PC-3 (cell line): Measurements from ENCODE around the gene MARCHF3. TPM values are rescaled to one million over a fixed set of nuclear protein-coding genes. Genes with fewer than 3 reads are reported as not detected.

Experiments used
- ATAC-seq: fragments of 200-7000 bp; cut with Tn5 transposase; 2 replicates; pipeline ENCODE4 v1.9.1; 2020; ENCODE audit warnings: mild to moderate bottlenecking, moderate library complexity
- BruUV-seq: library from RNA; stranded (reverse); fragments of 400-500 nt; replicated peaks from 2 replicates; lab custom pipeline; 2021; lab: Mats Ljungman, UMichigan
- CTCF ChIA-PET: fragments of 300-600 bp; sonication (Branson Sonifier 250); formaldehyde crosslinking; loops from one replicate; lab custom pipeline; 2022; ENCODE audit warnings: antibody characterized with exemption; lab: Charles Lee
- POLR2A ChIA-PET: fragments of 300-600 bp; sonication (Branson Sonifier 250); formaldehyde crosslinking; loops from one replicate; lab custom pipeline; 2022; ENCODE audit warnings: antibody characterized with exemption; ENCODE audit not compliant: unreplicated experiment; lab: Charles Lee
- DNase-seq: peaks from one replicate; pipeline ENCODE4 v3.0.0-alpha.2; 2015
- H2AFZ ChIP-seq: fragments of 300-600 bp; sonication (generic); 2 replicates; pipeline ENCODE4 v1.6.0; 2016; ENCODE audit warnings: antibody characterized with exemption, low read length
- H3F3A ChIP-seq: fragments of 300-600 bp; sonication (generic); one replicate; pipeline ENCODE4 v1.6.0; 2017; ENCODE audit warnings: antibody characterized with exemption, low read length, control low read depth, mild to moderate bottlenecking; ENCODE audit not compliant: unreplicated experiment
- H3K27ac ChIP-seq: fragments of 300-600 bp; sonication (generic); 2 replicates; pipeline ENCODE4 v1.5.1; 2016; ENCODE audit warnings: mild to moderate bottlenecking, low read length
- H3K27me3 ChIP-seq: fragments of 300-600 bp; sonication (generic); 2 replicates; pipeline ENCODE4 v1.6.1; 2016; ENCODE audit warnings: low read length, mixed read lengths
- H3K36me3 ChIP-seq: fragments of 300-600 bp; sonication (generic); 2 replicates; pipeline ENCODE4 v1.6.1; 2016; ENCODE audit warnings: low read depth, mixed run types, low read length, mixed read lengths
- H3K4me1 ChIP-seq: fragments of 300-600 bp; sonication (generic); 2 replicates; pipeline ENCODE4 v1.5.1; 2016; ENCODE audit warnings: low read length; ENCODE audit not compliant: insufficient read depth
- H3K4me2 ChIP-seq: fragments of 300-600 bp; sonication (generic); 2 replicates; pipeline ENCODE4 v1.6.0; 2016; ENCODE audit warnings: low read length
- H3K4me3 ChIP-seq: fragments of 300-600 bp; sonication (generic); 2 replicates; pipeline ENCODE4 v1.5.1; 2016; ENCODE audit warnings: mild to moderate bottlenecking, low read length, mixed read lengths
- H3K79me2 ChIP-seq: fragments of 300-600 bp; sonication (generic); 2 replicates; pipeline ENCODE4 v1.6.1; 2017; ENCODE audit warnings: low read length, mixed read lengths
- H3K9ac ChIP-seq: fragments of 300-600 bp; sonication (generic); 2 replicates; pipeline ENCODE4 v1.6.0; 2016; ENCODE audit warnings: mild to moderate bottlenecking, low read length
- H3K9me2 ChIP-seq: fragments of 300-600 bp; sonication (generic); replicated peaks from 2 replicates; pipeline ENCODE4 v1.6.1; 2016; ENCODE audit warnings: mixed run types, low read length, mixed read lengths
- H3K9me3 ChIP-seq: fragments of 300-600 bp; sonication (generic); 2 replicates; pipeline ENCODE4 v1.6.1; 2016; ENCODE audit warnings: low read length, mixed read lengths
- H4K20me1 ChIP-seq: fragments of 300-600 bp; sonication (generic); 2 replicates; pipeline ENCODE4 v1.6.1; 2016; ENCODE audit warnings: low read length, mixed read lengths
- EZH2 ChIP-seq: fragments of 300-600 bp; sonication (generic); IDR thresholded peaks from one replicate; pipeline ENCODE4 v1.6.1; 2017; ENCODE audit warnings: antibody characterized with exemption, mild to moderate bottlenecking, low read length; ENCODE audit not compliant: unreplicated experiment
- EZH2phosphoT487 ChIP-seq: fragments of 300-600 bp; sonication (generic); IDR thresholded peaks from 2 replicates; pipeline ENCODE4 v1.6.1; 2018; ENCODE audit warnings: mild to moderate bottlenecking, antibody characterized with exemption, low read length, borderline replicate concordance
- intact Hi-C: fragments of 100-400 bp; cut with micrococcal nuclease; formaldehyde crosslinking; loops from 2 replicates; pipeline ENCODE4 v1.9.0; 2023
- total RNA-seq: library from RNA; depleted of rRNA; stranded (reverse); fragments of >200 nt; gene quantifications from 2 replicates; pipeline ENCODE4 v1.2.3, GENCODE V29; 2014
- TF ChIP-seq, protein P1 (sequence below): fragments of 300-600 bp; sonication (generic); conservative IDR thresholded peaks from 2 replicates; pipeline ENCODE4 v1.5.1; 2017; ENCODE audit warnings: antibody characterized with exemption, low read depth, mild to moderate bottlenecking, low read length

MARCHF3 gene
- total RNA-seq, 1 experiment from 2014 or later, result 2.5 TPM

DNA sequence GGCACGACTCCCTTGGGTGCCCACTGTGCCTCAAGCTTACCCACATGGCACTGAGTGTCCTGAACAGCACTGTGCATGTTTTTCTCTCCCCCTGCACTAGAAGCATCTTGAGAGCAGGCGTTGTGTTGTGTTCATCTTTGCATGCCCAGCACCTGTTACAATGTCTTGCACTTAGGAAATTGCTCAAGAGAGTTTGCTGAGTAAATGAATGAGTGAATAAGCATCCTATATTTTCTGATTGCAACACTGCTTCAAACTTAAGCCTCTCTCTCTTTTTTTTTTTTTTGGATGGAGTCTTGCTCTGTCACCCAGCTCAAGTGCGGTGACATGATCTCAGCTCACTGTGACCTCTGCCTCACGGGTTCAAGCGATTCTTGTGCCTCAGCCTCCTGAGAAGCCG is 158.9 kb downstream of the MARCHF3 start:
- BruUV-seq, result no TSS peak
- no peak overlapping the region for H3K9ac ChIP-seq
- no peak overlapping the region for H3K27ac ChIP-seq
- H2AFZ ChIP-seq, result no peak overlapping the region
- DNase-seq (no peak), ATAC-seq (no peak)
- H3K36me3 ChIP-seq, result no peaks in the 10 kb centered on the region
- no peaks in the 10 kb centered on the region for H3K9me3 ChIP-seq
- no peaks in the 10 kb centered on the region for H3K79me2 ChIP-seq
- POLR2A ChIA-PET, result no interaction called here
- H4K20me1 ChIP-seq, result no peaks in the 10 kb centered on the region
- no peaks in the 10 kb centered on the region for H3K4me1 ChIP-seq
- no peak overlapping the region for H3K4me2 ChIP-seq
- no peaks in the 10 kb centered on the region for H3F3A ChIP-seq
- H3K27me3 ChIP-seq, result no peaks in the 10 kb centered on the region
- TF ChIP-seq EZH2phosphoT487 (no peak), EZH2 (no peak)
- TF ChIP-seq, protein P1, sequence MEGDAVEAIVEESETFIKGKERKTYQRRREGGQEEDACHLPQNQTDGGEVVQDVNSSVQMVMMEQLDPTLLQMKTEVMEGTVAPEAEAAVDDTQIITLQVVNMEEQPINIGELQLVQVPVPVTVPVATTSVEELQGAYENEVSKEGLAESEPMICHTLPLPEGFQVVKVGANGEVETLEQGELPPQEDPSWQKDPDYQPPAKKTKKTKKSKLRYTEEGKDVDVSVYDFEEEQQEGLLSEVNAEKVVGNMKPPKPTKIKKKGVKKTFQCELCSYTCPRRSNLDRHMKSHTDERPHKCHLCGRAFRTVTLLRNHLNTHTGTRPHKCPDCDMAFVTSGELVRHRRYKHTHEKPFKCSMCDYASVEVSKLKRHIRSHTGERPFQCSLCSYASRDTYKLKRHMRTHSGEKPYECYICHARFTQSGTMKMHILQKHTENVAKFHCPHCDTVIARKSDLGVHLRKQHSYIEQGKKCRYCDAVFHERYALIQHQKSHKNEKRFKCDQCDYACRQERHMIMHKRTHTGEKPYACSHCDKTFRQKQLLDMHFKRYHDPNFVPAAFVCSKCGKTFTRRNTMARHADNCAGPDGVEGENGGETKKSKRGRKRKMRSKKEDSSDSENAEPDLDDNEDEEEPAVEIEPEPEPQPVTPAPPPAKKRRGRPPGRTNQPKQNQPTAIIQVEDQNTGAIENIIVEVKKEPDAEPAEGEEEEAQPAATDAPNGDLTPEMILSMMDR, result no peak
- intact Hi-C loops, result no loop called here
- no peak overlapping the region for H3K4me3 ChIP-seq
- no peaks in the 10 kb centered on the region for H3K9me2 ChIP-seq
- CTCF ChIA-PET, result no interaction called here

- ChIA-PET POLR2A (interaction anchor here (0.6 kb wide), 1 partner anchor 172 kb away, joined by 3 read pairs; no protein-coding TSS in a partner anchor), CTCF (no interaction called here)
- Histone ChIP-seq H3K9ac (no peak overlapping the region), H3K79me2 (no peaks in the 10 kb centered on the region), H3K27ac (no peak overlapping the region), H3K4me2 (no peak overlapping the region), H3K36me3 (no peaks in the 10 kb centered on the region), H3K27me3 (no peaks in the 10 kb centered on the region), H4K20me1 (no peaks in the 10 kb centered on the region), H3K9me2 (no peaks in the 10 kb centered on the region), H3F3A (no peaks in the 10 kb centered on the region), H2AFZ (no peak overlapping the region), H3K9me3 (no peaks in the 10 kb centered on the region), H3K4me1 (no peaks in the 10 kb centered on the region), H3K4me3 (no peak overlapping the region)
- intact Hi-C loops, result loop anchor here (5.0 kb wide), 1 partner anchor 158 kb away; no protein-coding TSS in a partner anchor
- TF ChIP-seq, protein P1, result no peak
- TF ChIP-seq EZH2 (no peak), EZH2phosphoT487 (no peak)
- DNase-seq (no peak), ATAC-seq (no peak)
- no TSS peak for BruUV-seq
Observed at GRCh38 chr5:126869005-126869451, 161.3 kb downstream of the MARCHF3 start.

DNA sequence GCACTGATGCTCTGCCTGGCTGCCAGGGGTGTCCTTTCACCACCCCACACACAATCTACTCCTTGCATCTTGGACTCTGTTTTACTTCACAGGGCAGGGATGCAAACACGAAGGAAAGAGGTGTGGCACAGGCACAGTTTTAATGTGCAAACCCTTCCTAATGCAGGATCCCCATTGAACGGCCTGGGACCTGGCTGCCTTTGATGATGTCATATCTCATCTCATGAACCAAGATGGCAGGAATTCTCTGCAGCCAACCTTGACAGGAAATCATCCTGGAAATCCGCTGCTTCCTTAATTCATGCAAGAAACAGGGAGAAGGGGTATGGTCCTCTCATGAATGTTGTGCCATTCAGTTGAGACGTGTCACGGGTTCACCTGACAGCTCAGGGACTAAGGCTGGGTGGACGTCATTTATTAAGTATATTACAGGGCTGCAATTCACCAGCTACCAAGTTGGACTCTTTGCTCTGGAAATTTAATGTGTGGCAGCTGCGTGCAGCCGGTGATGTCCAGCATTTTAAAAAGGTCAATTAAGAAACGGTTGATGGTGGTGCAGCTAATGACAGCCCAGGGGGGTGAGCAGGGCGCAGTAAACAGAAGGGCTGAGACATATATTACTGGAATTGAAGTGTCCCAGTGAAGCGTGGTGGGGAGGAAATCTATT is 161.9 kb downstream of the MARCHF3 start:
- BruUV-seq, result no TSS peak
- H2AFZ ChIP-seq, result no peak overlapping the region
- CTCF ChIA-PET, result no interaction called here
- no peaks in the 10 kb centered on the region for H3K27me3 ChIP-seq
- POLR2A ChIA-PET, result no interaction called here
- no peaks in the 10 kb centered on the region for H3K79me2 ChIP-seq
- no peaks in the 10 kb centered on the region for H3F3A ChIP-seq
- DNase-seq (no peak), ATAC-seq (no peak)
- no peak overlapping the region for H3K27ac ChIP-seq
- H3K9me2 ChIP-seq, result no peaks in the 10 kb centered on the region
- intact Hi-C loops, result loop anchor here (5.0 kb wide), 1 partner anchor 159 kb away; no protein-coding TSS in a partner anchor
- H4K20me1 ChIP-seq, result no peaks in the 10 kb centered on the region
- no peaks in the 10 kb centered on the region for H3K4me1 ChIP-seq
- no peak overlapping the region for H3K4me2 ChIP-seq
- H3K36me3 ChIP-seq, result no peaks in the 10 kb centered on the region
- TF ChIP-seq EZH2, result no peak
- TF ChIP-seq, protein P1, result no peak
- no peak for TF ChIP-seq EZH2phosphoT487
- H3K9ac ChIP-seq, result no peak overlapping the region
- H3K4me3 ChIP-seq, result no peak overlapping the region
- H3K9me3 ChIP-seq, result no peaks in the 10 kb centered on the region
